HUES48 (cell line): ENCODE data around the gene KATNA1.
A peak's percentile ranks its signal among the peaks of the same experiment; 100 is the strongest.
"Not testable (repeated sequence)": the region's sequence is repeated elsewhere in the genome, so short reads cannot be mapped to it uniquely, and the experiment has no call there.

ENCODE experiments used
- H3K27ac ChIP-seq: one replicate; pipeline ENCODE4 v1.7.0; 2013; ENCODE audit warnings: low read depth, low read length, inconsistent platforms
- H3K27me3 ChIP-seq: 2 replicates; pipeline ENCODE4 v1.6.1; 2013; ENCODE audit warnings: mild to moderate bottlenecking, low read length; ENCODE audit not compliant: control insufficient read depth, insufficient read depth
- H3K36me3 ChIP-seq: 2 replicates; pipeline ENCODE4 v1.6.1; 2013; ENCODE audit warnings: low read length; ENCODE audit not compliant: control insufficient read depth, insufficient read depth
- H3K4me1 ChIP-seq: 2 replicates; pipeline ENCODE4 v1.6.1; 2013; ENCODE audit warnings: mild to moderate bottlenecking, low read length; ENCODE audit not compliant: control insufficient read depth, insufficient read depth
- H3K4me3 ChIP-seq: 2 replicates; pipeline ENCODE4 v1.5.1; 2013; ENCODE audit warnings: mild to moderate bottlenecking, low read depth, low read length
- H3K9ac ChIP-seq: 2 replicates; pipeline ENCODE4 v1.6.1; 2013; ENCODE audit warnings: mild to moderate bottlenecking, low read depth, low read length, moderate library complexity
- H3K9me3 ChIP-seq: 2 replicates; pipeline ENCODE4 v1.6.1; 2013; ENCODE audit warnings: low read length; ENCODE audit not compliant: control insufficient read depth, insufficient read depth

The KATNA1 gene

DNA sequence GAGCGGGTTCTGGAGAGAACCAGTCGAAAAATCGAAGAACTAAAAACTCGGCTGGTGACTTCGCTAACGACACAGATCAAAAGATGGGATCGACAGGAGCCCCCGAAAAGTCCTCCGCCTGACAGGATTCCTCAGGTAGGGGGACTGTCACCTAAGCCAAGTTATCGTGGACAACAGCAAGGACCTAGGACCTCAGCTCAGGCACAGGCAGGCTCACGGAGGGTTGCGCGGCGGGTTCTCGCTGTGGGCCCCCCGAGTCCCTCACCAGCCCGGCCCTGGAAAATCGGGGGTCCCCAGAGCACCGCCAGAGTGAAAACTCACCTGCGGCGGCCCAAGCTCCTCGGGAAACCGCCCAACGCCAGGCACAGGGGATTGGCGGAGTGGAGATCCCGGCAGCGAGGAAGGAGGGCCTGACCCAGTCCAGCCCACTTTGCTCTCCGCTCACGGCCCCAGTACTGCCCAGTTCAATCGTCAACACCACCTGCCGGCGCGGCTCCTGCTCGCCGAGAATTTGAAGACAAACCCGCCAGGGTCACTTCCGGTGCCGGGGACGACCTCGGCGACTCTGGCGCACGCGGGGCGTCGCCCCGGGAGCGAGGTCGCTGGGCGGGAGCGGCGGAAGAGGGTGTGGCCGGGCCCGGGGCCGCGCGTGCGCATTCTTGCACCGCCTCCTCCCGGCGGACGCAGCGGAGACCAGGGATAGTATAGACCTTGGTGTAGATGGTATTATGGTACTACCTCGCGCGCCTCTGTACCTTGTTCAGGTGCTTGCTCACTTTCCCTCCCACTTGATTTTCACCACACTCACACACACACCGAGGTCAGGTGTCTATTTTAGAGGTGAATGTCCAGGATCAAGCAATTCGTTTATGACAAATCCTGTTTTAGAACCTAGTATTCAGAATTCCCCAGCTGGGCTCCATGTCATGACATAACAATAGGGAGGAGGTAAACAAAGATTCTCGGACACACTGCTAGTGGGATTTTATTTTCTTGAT, at the start of gene KATNA1:
KATNA1 (minus strand) TSS at position 567 of the 998 bp plus-strand sequence. CDS start 10,167 bp downstream, outside the sequence.
- Histone ChIP-seq H3K27ac (peak within 1 kb of the TSS; percentile 72), H3K9me3 (no peaks in the 10 kb centered on the region)

DNA sequence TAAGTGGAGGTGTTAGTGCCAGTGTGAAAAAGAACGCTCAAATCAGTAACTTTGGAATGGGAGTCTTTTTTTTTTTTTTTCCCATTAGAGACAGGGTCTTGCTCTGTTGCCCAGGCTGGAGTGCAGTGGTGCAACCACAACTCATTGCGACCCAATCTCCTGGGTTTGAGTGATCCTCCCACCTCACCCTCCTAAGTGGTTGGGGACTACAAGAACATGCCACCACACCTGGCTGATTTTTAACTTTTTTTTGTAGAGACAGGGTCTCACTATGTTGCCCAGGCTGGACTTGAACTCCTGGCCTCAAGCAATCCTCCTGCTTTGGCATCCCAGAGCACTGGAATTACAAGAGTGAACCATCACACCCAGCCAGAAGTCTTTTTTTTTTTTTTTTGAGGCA, 49.7 kb upstream of the KATNA1 start:
- no peak overlapping the region for H3K4me3 ChIP-seq

More for the DNA sequence above, at the start of gene KATNA1:
- H3K4me3 ChIP-seq, result peak within 1 kb of the TSS; percentile 87
- no peaks in the 10 kb centered on the region for H3K36me3 ChIP-seq
- H3K9ac ChIP-seq, result peak within 1 kb of the TSS; percentile 56
- peaks cover 6% of the 10 kb centered on the region; the same call in 1 of the 2 replicates for H3K4me1 ChIP-seq
- no peaks in the 10 kb centered on the region for H3K27me3 ChIP-seq

DNA sequence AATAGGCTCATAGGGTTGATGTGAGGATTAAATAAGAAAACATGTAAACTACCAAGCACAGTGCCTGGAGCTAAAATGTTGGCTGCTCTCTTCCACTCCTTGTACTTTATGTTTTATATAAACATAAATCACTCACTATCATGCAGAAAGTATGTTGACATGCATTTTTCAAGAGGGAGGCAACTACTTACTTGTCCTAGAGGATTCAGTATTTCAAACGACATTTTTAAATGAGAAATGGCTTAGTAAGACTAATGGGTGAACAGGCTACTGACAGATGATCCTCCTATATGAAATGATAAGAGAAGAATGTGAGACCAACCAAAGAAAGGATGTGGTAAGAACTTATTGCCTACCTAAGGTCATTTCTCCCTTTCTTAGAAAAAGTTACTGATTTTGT, 48.4 kb upstream of the KATNA1 start:
- no peaks in the 10 kb centered on the region for H3K9me3 ChIP-seq
- no peak overlapping the region for H3K9ac ChIP-seq
- H3K36me3 ChIP-seq, result peaks cover 43% of the 10 kb centered on the region
- H3K4me1 ChIP-seq, result peaks cover 11% of the 10 kb centered on the region
- no peak overlapping the region for H3K4me3 ChIP-seq
- H3K27me3 ChIP-seq, result no peaks in the 10 kb centered on the region
- no peak overlapping the region for H3K27ac ChIP-seq

More for the DNA sequence above, 49.7 kb upstream of the KATNA1 start:
- H3K9me3 ChIP-seq, result no peaks in the 10 kb centered on the region
- no peaks in the 10 kb centered on the region for H3K27me3 ChIP-seq
- no peak overlapping the region for H3K27ac ChIP-seq
- peaks cover 16% of the 10 kb centered on the region for H3K4me1 ChIP-seq
- H3K9ac ChIP-seq, result no peak overlapping the region
- H3K36me3 ChIP-seq, result peaks cover 34% of the 10 kb centered on the region

- Histone ChIP-seq H3K9me3 (no peaks in the 10 kb centered on the region), H3K27me3 (no peaks in the 10 kb centered on the region), H3K9ac (no peak overlapping the region), H3K27ac (no peak overlapping the region), H3K36me3 (peaks cover 58% of the 10 kb centered on the region), H3K4me1 (no peaks in the 10 kb centered on the region), H3K4me3 (no peak overlapping the region)
Observed at GRCh38 chr6:149694921-149695320, 46.4 kb upstream of the KATNA1 start.

DNA sequence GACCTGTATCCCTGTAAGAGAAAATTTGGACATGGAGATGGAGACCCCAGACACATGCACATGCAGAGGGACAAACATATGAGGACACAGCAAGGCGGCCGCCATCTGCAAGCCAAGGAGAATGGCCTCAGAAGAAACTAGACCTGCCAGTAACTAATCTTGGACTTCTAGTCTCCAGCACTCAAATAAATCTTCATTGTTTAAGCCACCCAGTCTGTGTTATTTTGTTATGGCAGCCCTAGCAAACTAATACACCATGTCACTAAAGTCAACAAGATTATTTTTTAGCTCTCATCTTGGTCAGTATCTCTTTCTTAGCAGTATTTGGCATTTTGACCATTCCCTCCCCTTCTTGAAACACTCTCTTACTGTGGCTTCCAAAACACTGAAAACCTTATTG, 42.7 kb upstream of the KATNA1 start:
- Histone ChIP-seq H3K4me3 (no peak overlapping the region), H3K4me1 (no peaks in the 10 kb centered on the region), H3K9me3 (no peaks in the 10 kb centered on the region), H3K27ac (no peak overlapping the region), H3K27me3 (no peaks in the 10 kb centered on the region), H3K36me3 (peaks cover 51% of the 10 kb centered on the region), H3K9ac (no peak overlapping the region)

DNA sequence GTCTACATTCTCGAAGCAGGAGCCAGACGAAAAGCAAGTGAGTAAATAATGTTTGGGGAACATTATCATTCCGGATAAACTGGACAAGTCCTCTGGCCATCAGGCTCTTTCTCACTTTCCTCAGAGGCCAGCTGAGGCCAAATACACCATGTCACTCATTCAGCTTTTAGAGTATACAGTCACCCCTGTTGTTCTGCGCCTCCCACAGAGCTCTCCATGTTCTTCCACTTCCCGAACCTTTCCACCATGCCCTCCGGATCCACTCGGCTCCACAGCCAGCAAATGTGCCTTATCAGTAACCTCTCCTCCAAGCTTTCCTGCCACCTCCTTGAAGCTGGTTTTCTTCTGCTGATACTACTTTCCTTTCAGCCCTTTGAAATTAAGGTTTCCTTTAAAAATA, 37.7 kb upstream of the KATNA1 start:
- H3K4me1 ChIP-seq, result no peaks in the 10 kb centered on the region
- no peak overlapping the region for H3K9ac ChIP-seq
- H3K27ac ChIP-seq, result no peak overlapping the region
- no peaks in the 10 kb centered on the region for H3K27me3 ChIP-seq
- H3K36me3 ChIP-seq, result peaks cover 39% of the 10 kb centered on the region
- H3K4me3 ChIP-seq, result no peak overlapping the region
- H3K9me3 ChIP-seq, result no peaks in the 10 kb centered on the region

GRCh38 chr6:149683256-149683859, 34.8 kb upstream of the KATNA1 start:
- H3K9me3 ChIP-seq, result no peaks in the 10 kb centered on the region
- H3K36me3 ChIP-seq, result peaks cover 41% of the 10 kb centered on the region

GRCh38 chr6:149681845-149682244, 33.3 kb upstream of the KATNA1 start:
- H3K27me3 ChIP-seq, H3K4me3 ChIP-seq, H3K4me1 ChIP-seq, H3K27ac ChIP-seq, H3K9ac ChIP-seq, H3K9me3 ChIP-seq: not testable (repeated sequence)
- peaks cover 51% of the 10 kb centered on the region for H3K36me3 ChIP-seq

More at GRCh38 chr6:149683256-149683859, 34.8 kb upstream of the KATNA1 start:
- no peak overlapping the region for H3K4me3 ChIP-seq
- no peak overlapping the region for H3K9ac ChIP-seq
- no peak overlapping the region for H3K27ac ChIP-seq
- no peaks in the 10 kb centered on the region for H3K4me1 ChIP-seq
- no peaks in the 10 kb centered on the region for H3K27me3 ChIP-seq

GRCh38 chr6:149681209-149681608, 32.7 kb upstream of the KATNA1 start:
- peaks cover 57% of the 10 kb centered on the region for H3K36me3 ChIP-seq
- no peaks in the 10 kb centered on the region for H3K9me3 ChIP-seq
- no peaks in the 10 kb centered on the region for H3K27me3 ChIP-seq
- H3K4me1 ChIP-seq, result no peaks in the 10 kb centered on the region
- H3K27ac ChIP-seq, result no peak overlapping the region
- no peak overlapping the region for H3K4me3 ChIP-seq
- no peak overlapping the region for H3K9ac ChIP-seq

GRCh38 chr6:149680503-149680902, 32.0 kb upstream of the KATNA1 start:
- H3K27me3 ChIP-seq, result no peaks in the 10 kb centered on the region
- H3K9me3 ChIP-seq, result no peaks in the 10 kb centered on the region
- peaks cover 61% of the 10 kb centered on the region for H3K36me3 ChIP-seq
- no peaks in the 10 kb centered on the region for H3K4me1 ChIP-seq
- no peak overlapping the region for H3K9ac ChIP-seq
- no peak overlapping the region for H3K27ac ChIP-seq
- H3K4me3 ChIP-seq, result no peak overlapping the region

- H3K27ac ChIP-seq, H3K9me3 ChIP-seq, H3K4me1 ChIP-seq, H3K27me3 ChIP-seq, H3K4me3 ChIP-seq, H3K9ac ChIP-seq: not testable (repeated sequence)
- H3K36me3 ChIP-seq, result peaks cover 80% of the 10 kb centered on the region
Observed at GRCh38 chr6:149672265-149672664, 23.8 kb upstream of the KATNA1 start.
